Islet precursor cell (in vitro differentiated cells): ENCODE measurements around the gene ZNF609.
"Not testable (repeated sequence)": the region's sequence is repeated elsewhere in the genome, so short reads cannot be mapped to it uniquely, and the experiment has no call there.

Experiments used
- DNase-seq: peaks from one replicate; pipeline ENCODE4 v3.0.0-alpha.2; 2018

ZNF609 gene

GRCh38 chr15:64456634-64457108 is 3.7 kb upstream of the ZNF609 start:
- DNase-seq: no peak

GRCh38 chr15:64459066-64459781 is 1.2 kb upstream of the ZNF609 start:
- DNase-seq: no peak

- peak; percentile 68 for DNase-seq
Observed at GRCh38 chr15:64460724-64461720, 644 bp downstream of the ZNF609 start.

- peak; percentile 54 for DNase-seq
Observed at GRCh38 chr15:64461721-64462162, 1.4 kb downstream of the ZNF609 start.

- no peak for DNase-seq
Observed at GRCh38 chr15:64462492-64462891, 2.1 kb downstream of the ZNF609 start.

GRCh38 chr15:64464276-64465005 is 4.1 kb downstream of the ZNF609 start:
- no peak for DNase-seq

- no peak for DNase-seq
Observed at GRCh38 chr15:64466408-64467141, 6.2 kb downstream of the ZNF609 start.

GRCh38 chr15:64472161-64472560 is 11.8 kb downstream of the ZNF609 start:
- DNase-seq: no peak

GRCh38 chr15:64474846-64475245 is 14.5 kb downstream of the ZNF609 start:
- DNase-seq: no peak

- peak; percentile 55 for DNase-seq
Observed at GRCh38 chr15:64476550-64476949, 16.2 kb downstream of the ZNF609 start.

GRCh38 chr15:64478863-64479262 is 18.5 kb downstream of the ZNF609 start:
- DNase-seq: no peak

GRCh38 chr15:64480891-64481290 is 20.5 kb downstream of the ZNF609 start:
- DNase-seq: no peak

- no peak for DNase-seq
Observed at GRCh38 chr15:64483749-64484148, 23.4 kb downstream of the ZNF609 start.

GRCh38 chr15:64485796-64486195 is 25.4 kb downstream of the ZNF609 start:
- no peak for DNase-seq

- no peak for DNase-seq
Observed at GRCh38 chr15:64490598-64491259, 30.4 kb downstream of the ZNF609 start.

- DNase-seq: no peak
Observed at GRCh38 chr15:64493641-64494040, 33.3 kb downstream of the ZNF609 start.

GRCh38 chr15:64495968-64496367 is 35.6 kb downstream of the ZNF609 start:
- not testable (repeated sequence) for DNase-seq

- DNase-seq: no peak
Observed at GRCh38 chr15:64500695-64501395, 40.5 kb downstream of the ZNF609 start.

- DNase-seq: no peak
Observed at GRCh38 chr15:64501396-64501715, 41.0 kb downstream of the ZNF609 start.

- no peak for DNase-seq
Observed at GRCh38 chr15:64502151-64502550, 41.8 kb downstream of the ZNF609 start.

GRCh38 chr15:64502551-64502950 is 42.2 kb downstream of the ZNF609 start:
- no peak for DNase-seq
